Hematopoietic multipotent progenitor cell treated with erythropoietin and hydrocortisone succinate and interleukin-3 and kit ligand, for 4 days (in vitro differentiated cells): ENCODE results near the gene BUB1.
"Not testable (repeated sequence)": the region's sequence is repeated elsewhere in the genome, so short reads cannot be mapped to it uniquely, and the experiment has no call there.

Experiments
- DNase-seq: peaks from one replicate; pipeline ENCODE4 v3.0.0-alpha.2; 2015

BUB1 gene

GRCh38 chr2:110589677-110590330, 88.1 kb downstream of the BUB1 start:
- not testable (repeated sequence) for DNase-seq

- not testable (repeated sequence) for DNase-seq
Measured at GRCh38 chr2:110588520-110588919, 89.3 kb downstream of the BUB1 start.
